Peyer's patch (tissue), 4 donors: ENCODE data around the gene PDE4B.

ENCODE experiments used
- CTCF ChIP-seq, 6 experiments: fragments of 450-650 bp in 4 of 6; fragments of 200-600 bp in 2 of 6; sonication (generic) in 1 of 6; IDR thresholded peaks; one replicate each; pipeline ENCODE4 v1.5.1; 2017 to 2019; ENCODE audit warnings: antibody characterized with exemption in 6 of 6, mild to moderate bottlenecking in 3 of 6, moderate library complexity in 1 of 6
- POLR2A ChIP-seq, 2 donors: fragments of 450-650 bp; IDR thresholded peaks; one replicate each; pipeline ENCODE4 v1.5.1; 2017; ENCODE audit warnings: antibody characterized with exemption in 2 of 2, mild to moderate bottlenecking in 2 of 2, moderate library complexity in 2 of 2

GRCh38 chr1:66330722-66331141 is 538.0 kb downstream of the PDE4B start:
- no peak for TF ChIP-seq CTCF (IDR thresholded peaks at IDR 0.05)
- no peak for TF ChIP-seq POLR2A (IDR thresholded peaks at IDR 0.05)
